Right lobe of liver (tissue), 4 donors: Measurements from ENCODE around the gene MARF1.

Experiments
- CTCF ChIP-seq, 4 donors: fragments of 200-600 bp in 3 of 4; fragments of 450-650 bp in 1 of 4; IDR thresholded peaks; one replicate each; pipeline versions ENCODE4 v1.5.1 to v1.8.0; 2016 to 2022; ENCODE audit warnings: antibody characterized with exemption in 4 of 4, mild to moderate bottlenecking in 2 of 4
- POLR2A ChIP-seq: fragments of 450-650 bp; IDR thresholded peaks from one replicate; pipeline ENCODE4 v1.6.1; 2017; ENCODE audit warnings: antibody characterized with exemption, mild to moderate bottlenecking
- donor health status: DM: no; HTN: no; CAD: no.
- donor health status: DM: no; HTN: no; CAD: no.
- donor health status: DM: no; HTN: yes; CAD: no.

- TF ChIP-seq CTCF (IDR thresholded peaks at IDR 0.05) (no peak), POLR2A (no peak)
Measured at GRCh38 chr16:15609286-15609649, 33.7 kb downstream of the MARF1 start.
